GM10266 (cell line): ENCODE measurements around the gene SLC27A4.
"Not testable (repeated sequence)": the region's sequence is repeated elsewhere in the genome, so short reads cannot be mapped to it uniquely, and the experiment has no call there.

ENCODE experiments used
- DNase-seq: peaks from one replicate; pipeline ENCODE4 v3.0.0; 2012; ENCODE audit errors: extremely low spot score
- TF ChIP-seq, protein P1 (sequence below): IDR thresholded peaks from 2 replicates; pipeline ENCODE4 v1.5.1; 2012; ENCODE audit warnings: mild to moderate bottlenecking, low read depth; ENCODE audit not compliant: control insufficient read depth, insufficient read depth; ENCODE audit errors: missing control alignments

Gene SLC27A4

DNA sequence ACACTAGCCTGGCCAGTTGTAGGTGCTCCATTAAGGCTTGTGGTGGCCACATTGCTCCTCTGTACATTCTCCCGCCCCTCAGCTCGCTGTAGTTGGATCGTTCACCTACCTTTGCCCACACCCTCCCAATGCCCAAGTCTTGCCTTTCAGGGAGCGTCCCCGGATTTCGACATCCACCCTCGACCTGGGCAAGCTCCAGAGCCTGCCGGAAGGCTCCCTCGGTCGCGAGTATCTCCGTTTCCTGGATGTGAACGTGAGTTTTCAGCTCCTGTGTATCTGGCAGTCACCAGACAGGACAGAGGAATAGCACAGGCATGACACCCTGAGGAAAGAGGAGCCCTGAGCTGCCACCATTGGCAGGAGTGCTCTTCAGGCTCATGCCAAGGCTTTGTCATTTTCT, 14.7 kb upstream of the SLC27A4 start:
- TF ChIP-seq, protein P1, sequence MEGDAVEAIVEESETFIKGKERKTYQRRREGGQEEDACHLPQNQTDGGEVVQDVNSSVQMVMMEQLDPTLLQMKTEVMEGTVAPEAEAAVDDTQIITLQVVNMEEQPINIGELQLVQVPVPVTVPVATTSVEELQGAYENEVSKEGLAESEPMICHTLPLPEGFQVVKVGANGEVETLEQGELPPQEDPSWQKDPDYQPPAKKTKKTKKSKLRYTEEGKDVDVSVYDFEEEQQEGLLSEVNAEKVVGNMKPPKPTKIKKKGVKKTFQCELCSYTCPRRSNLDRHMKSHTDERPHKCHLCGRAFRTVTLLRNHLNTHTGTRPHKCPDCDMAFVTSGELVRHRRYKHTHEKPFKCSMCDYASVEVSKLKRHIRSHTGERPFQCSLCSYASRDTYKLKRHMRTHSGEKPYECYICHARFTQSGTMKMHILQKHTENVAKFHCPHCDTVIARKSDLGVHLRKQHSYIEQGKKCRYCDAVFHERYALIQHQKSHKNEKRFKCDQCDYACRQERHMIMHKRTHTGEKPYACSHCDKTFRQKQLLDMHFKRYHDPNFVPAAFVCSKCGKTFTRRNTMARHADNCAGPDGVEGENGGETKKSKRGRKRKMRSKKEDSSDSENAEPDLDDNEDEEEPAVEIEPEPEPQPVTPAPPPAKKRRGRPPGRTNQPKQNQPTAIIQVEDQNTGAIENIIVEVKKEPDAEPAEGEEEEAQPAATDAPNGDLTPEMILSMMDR: no peak
- DNase-seq: no peak

- no peak for DNase-seq
- TF ChIP-seq, protein P1: no peak
Observed at GRCh38 chr9:128333451-128333869, 6.9 kb upstream of the SLC27A4 start.

GRCh38 chr9:128335161-128335560, 5.2 kb upstream of the SLC27A4 start:
- TF ChIP-seq, protein P1: no peak
- no peak for DNase-seq

- DNase-seq: no peak
- TF ChIP-seq, protein P1: no peak
Observed at GRCh38 chr9:128335914-128336313, 4.4 kb upstream of the SLC27A4 start.

DNA sequence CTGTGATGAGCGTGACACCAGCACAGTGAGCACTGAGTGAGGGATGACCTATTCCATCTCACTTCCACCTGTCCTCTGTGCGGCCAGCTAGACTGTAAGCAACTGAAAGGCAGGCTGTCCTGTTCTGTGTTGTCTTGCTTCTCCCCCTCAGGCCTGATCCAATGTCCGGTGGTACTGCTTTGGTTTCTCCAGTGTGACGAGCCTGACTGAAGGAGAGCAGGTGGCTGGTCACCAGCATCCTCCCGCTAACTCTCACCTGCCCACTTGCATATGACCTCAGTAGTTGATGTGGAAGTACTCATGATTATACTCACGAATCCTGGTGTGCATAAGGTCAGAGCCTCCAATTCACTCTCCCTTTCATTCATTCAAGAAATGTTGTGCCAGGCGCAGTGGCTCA, 2.4 kb upstream of the SLC27A4 start:
- TF ChIP-seq, protein P1: no peak
- no peak for DNase-seq

GRCh38 chr9:128338852-128339614, 1.3 kb upstream of the SLC27A4 start:
- DNase-seq: not testable (repeated sequence)

- DNase-seq: peak; percentile 38
Observed at GRCh38 chr9:128340691-128341434, 536 bp downstream of the SLC27A4 start.

More at GRCh38 chr9:128340691-128341434, 536 bp downstream of the SLC27A4 start:
- TF ChIP-seq, protein P1: no peak
